OCI-LY3 (cell line): ENCODE data around the gene GRXCR2.

Experiments used
- CTCF ChIP-seq: fragments of 200-600, 300-600 bp; sonication (generic); IDR thresholded peaks from 2 replicates; pipeline ENCODE4 v1.5.1; 2014; ENCODE audit warnings: antibody characterized with exemption, low read length, low read depth
- EZH2phosphoT487 ChIP-seq: fragments of 200-600 bp; shearing (Covaris generic); IDR thresholded peaks from 2 replicates; pipeline ENCODE4 v1.6.1; 2018; ENCODE audit warnings: antibody characterized with exemption, mixed run types, low read depth

- TF ChIP-seq CTCF (no peak), EZH2phosphoT487 (no peak)
Measured at GRCh38 chr5:145898171-145898570, 25.4 kb upstream of the GRXCR2 start.
